GM19455 (cell line): Measurements from ENCODE around the gene SOST.
"Not testable (repeated sequence)": the region's sequence is repeated elsewhere in the genome, so short reads cannot be mapped to it uniquely, and the experiment has no call there.

Experiments used
- ATAC-seq: cut with Tn5 transposase; IDR thresholded peaks from one replicate; pipeline ENCODE4 v1.9.1; 2021; ENCODE audit not compliant: unreplicated experiment

SOST gene

DNA sequence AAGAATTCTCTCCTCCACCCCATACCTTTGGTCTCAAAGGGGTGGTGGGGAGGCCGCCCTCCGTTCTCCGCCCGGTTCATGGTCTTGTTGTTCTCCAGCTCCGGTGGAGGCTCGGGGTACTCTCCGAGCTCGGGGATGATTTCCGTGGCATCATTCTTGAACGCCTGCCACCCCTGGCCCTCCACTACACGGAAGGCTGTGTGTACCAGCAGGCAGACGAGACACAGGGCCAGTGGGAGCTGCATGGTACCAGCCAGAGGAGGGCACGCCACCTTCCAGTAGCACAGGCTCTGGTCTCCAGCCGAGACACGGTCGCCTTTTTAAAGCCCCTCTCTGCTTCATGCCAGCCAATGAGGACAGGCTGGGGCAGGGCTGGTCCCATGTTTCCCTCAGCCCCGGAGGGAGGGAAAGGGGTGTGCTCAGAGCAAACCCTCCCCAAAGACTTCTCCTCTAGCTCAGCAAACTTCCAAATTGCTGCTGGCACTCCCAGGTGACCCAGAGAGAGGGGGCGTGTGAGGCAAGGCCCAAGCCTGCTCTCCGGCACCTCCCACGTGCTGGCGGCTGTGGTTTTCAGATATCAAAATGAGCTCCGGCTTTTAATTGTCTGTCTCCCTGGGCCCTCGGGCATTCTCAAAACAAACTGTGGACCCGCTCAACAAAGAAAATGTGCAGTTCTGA is at the start of gene SOST:
SOST (minus strand) TSS at position 295 of the 678 bp plus-strand sequence; CDS start at position 245, 50 bp downstream.
- ATAC-seq: no peak

DNA sequence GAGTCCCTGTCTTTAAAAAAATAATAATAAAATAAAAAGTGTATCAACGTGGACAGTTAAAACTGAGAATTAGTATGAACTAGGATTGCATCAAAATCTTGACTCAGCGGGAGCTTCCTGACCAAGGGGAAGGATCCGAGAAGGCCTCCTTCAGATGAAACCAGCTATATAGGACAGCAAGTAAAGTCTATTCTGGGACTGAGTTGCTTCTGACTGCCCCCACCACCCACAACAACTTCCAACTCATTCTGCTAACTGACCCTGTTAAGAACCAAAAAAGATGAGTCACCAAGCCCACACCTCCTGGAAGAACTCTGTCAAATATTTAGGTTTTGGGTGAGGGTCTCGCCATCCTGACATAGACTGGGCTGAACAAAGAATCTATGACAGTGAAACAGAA is 49.5 kb upstream of the SOST start:
- no peak for ATAC-seq

DNA sequence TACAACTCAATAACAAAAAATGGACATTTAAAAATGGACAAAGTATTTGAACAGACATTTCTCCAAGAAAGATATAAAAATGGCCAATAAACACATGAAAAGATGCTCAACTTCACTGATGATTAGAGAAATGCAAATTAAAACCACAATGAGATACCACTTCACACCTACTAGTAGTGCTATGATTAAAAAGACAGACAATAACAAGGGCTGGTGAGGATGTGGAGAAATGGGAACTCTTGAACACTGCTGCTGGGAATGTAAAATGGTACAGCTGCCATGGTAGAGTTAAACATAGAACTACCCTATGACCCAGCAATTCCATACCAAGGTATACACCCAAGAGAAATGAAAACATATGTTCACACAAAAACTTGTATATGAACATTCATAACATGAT is 46.5 kb upstream of the SOST start:
- no peak for ATAC-seq

DNA sequence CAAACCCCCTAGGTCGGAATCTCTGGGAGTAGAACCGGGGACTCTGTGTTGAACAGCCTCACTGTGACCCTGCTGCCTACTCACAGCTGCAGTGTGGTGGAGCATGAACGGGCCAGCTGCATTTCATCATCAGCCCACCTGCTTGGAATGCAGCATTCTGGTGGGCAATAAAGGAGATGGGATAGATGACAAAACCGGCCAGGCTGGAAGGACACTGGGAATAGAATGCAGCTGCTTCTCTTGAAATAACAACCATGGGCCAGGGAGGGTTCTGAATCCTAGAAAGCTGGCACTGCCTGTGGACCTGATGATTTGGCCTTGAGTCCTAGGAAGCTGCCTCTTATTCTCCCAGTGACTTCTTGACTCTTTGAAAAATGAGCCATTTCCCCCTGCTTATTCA is 45.2 kb upstream of the SOST start:
- no peak for ATAC-seq

DNA sequence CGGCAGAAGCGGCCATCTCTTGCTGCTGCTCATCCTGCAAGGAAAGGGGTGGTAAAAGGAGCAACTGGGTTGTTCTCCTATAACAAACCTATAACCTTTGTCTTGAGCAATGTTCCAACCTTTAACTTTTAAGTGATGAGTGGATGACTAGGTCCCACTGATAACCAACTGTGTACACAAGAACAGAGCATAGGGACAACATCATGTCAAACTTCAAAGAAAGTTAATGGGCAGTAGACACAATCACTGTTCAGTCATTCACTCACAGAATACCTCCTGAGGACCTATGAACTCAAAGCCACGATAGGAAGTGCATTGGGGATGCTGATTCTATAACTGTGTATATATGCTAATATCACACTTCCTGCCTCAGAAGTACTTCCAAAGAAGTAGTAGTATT is 43.3 kb upstream of the SOST start:
- no peak for ATAC-seq

DNA sequence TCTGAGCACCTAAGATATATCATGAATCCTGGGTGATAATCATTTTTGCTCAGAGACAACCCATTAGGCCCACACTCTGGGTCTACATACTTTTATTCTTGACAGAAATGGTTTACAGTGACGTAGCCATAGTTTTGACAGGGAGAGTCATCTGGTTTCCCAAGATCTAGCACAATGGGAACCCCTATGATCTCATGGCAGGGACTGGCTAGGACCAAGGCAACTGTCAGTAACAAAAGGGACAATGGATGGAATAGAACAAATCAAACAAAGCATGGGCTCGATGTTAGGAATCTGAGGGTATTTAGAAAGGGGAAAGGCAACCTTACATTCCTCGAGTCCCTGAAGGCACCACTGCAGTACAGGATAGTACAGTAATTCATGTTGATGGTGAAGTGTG is 42.1 kb upstream of the SOST start:
- no peak for ATAC-seq

DNA sequence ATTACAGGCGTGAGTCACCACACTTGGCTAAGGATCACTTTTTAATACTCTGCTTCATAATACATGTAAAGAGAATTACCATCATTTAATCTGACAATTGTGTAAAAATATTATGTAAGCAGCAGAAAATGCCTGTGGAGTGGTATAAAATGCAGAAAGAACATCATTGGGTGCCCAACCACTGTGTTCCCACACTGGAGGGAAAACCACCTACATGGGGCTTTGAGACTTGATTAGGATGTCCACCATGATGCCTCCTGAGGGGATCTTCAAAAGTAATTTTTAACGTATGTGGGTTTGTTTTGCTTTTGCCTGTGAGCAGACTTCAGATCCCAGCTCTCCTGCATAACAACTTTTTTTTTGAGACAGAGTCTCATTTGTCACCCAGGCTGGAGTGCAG is 40.5 kb upstream of the SOST start:
- ATAC-seq: no peak

DNA sequence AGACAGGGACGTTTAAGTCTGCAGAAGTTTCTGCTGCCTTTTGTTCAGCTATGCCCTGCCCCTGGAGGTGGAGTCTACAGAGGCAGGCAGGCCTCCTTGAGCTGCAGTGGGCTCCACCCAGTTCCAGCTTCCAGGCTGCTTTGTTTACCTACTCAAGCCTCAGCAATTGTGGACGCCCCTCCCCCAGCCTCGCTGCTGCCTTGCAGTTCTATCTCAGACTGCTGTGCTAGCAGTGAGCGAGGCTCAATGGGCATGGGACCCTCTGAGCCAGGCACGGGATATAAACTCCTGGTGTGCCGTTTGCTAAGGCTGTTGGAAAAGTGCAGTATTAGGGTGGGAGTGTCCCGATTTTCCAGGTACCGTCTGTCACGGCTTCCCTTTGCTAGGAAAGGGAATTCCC is 39.4 kb upstream of the SOST start:
- not testable (repeated sequence) for ATAC-seq

DNA sequence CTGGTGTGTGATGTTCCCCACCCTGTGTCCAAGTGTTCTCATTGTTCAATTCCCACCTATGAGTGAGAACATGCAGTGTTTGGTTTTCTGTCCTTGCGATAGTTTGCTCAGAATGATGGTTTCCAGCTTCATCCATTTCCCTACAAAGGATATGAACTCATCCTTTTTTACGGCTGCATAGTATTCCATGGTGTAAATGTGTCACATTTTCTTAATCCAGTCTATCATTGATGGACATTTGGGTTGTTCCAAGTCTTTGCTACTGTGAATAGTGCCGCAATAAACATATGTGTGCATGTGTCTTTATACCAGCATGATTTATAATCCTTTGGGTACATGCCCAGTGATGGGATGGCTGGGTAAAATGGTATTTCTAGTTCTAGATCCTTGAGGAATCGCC is 34.1 kb upstream of the SOST start:
- ATAC-seq: not testable (repeated sequence)

DNA sequence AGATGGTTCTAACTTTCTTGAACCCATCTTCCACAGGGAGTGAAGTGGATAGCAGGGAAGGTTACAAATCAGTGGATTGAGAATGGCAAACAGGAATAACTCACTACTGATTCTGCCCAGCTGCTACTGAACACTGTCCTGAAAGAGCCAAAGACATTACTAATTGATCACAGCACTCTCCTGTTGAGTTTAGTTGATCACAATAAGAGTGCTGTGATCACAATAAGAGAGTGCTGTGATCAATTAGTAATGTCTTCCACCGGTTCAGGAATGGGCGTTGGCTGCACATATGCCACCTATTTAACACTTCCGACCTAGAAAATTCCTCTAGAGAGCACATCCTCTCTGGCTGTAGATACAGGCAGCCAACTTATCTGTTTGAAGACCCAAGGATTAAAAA is 33.0 kb upstream of the SOST start:
- no peak for ATAC-seq

DNA sequence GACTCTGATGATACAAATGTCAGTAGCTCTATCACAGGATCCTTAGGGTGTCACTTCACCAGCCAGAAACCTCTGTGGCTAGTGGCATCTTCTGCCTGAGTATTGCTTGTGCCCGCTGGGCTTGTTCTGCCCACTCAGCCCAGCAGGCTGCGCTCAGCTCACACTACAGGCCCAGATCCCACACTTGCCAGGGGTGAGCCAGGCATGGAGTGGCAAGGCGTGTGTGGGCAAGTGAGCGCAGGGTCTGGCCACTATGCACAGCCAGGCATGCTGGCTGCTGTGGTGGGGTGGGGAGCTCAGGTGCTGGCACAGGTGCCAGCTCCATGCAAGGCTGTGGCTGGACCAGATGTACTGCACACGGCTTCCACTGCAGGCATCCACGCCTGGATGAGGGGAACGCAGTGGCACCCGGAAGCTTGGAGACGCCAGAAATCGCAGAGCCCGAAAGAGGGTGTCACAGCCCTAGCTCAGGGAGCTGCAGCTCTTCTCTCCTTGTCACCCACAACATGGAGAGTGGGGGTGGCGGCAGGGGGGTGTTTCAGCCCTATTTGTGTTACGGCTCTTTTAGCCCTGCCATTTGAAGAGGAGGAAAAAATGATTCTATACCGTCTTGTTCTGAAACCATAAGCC is 31.8 kb upstream of the SOST start:
- no peak for ATAC-seq

DNA sequence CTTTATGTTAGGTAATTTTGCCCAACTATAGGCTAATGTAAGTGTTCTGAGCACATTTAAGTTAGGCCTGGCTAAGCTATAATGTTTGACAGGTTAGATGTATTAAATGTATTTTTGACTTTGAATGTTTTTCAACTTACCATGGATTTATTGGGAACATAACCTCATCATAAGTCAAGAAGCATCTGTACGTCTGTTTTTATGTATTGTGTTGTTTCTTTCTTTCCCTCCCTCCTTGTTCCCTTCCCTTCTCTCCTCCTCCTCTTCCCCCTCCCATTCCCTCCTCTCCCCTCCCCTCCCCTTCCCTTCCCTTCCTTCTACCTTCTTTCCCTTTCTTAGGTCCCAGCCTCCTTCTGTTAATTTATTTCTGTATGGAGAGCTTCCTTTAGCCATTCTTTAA is 30.9 kb upstream of the SOST start:
- ATAC-seq: no peak

DNA sequence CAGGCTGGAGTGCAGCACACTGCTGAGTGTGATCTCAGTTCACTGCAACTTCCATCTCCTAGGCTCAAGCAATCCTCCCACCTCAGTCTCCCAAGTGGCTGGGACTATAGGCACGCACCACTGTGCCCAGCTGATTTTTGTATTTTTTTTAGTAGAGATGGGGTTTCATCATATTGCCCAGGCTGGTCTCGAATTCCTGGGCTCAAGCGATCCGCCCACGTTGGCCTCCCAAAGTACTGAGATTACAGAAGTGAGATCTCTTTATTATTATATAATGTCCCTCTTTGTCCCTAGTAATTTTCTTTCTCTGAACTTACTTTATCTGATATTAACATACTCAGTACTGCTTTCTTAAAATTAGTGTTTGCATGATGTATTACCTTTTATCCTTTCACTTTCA is 29.9 kb upstream of the SOST start:
- ATAC-seq: no peak

DNA sequence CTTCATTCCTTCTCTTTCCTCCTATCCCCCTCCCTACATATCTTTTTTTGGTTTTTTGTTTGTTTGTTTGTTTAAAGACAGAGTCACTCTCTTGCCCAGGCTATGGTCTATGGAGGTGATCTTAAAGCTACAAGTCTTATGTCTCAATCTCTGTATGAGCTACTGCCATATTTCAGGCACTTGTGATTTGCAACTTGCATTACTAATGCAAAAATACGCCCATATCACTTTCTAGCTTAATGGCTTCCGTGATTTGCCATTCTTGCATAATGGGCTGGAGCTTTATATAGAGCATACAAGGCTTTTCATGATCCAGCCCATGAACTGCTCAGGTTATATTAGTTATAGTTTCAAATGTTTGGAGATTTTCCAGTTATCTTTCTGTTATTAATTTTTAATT is 29.1 kb upstream of the SOST start:
- ATAC-seq: no peak

DNA sequence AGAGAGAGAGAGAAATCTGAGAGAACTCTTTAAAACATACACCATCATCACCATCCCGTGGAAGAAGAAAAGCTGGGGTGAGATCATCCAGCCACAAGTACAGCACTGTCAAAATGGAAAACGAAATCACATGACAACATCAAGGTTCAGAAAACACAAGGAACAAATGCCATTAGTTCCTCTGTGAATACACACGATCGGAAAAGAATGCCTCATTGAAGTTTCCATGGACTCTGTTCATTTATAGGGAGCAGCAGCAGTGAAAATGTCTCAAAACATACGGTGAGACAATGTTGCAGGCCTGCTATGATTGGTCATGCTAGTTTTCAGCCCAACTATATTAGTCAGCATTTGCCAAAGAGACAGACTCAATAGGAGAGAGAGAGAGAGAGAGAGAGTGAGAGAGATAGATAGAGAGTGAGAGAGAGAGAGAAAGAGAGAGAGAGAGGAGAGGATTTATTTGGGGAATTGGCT is 26.1 kb upstream of the SOST start:
- no peak for ATAC-seq

DNA sequence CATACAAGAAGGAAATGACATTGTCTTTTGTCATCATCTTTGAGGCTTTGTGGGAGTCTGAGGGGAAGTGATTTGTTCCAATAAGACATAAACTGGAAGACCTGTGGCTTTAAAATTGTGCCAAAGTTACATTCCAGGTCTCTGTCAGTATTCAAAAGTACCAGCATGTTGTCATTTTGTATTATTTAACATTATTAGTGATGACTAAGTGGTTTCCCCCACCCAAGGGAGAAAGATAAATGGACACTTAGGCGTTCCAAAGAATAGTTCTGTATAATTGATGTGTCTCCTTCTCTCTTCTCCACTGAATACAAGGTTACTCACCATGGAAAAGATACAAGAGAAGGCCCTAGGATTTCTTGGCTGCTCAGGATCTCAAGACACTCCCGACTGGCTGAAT is 25.5 kb upstream of the SOST start:
- ATAC-seq: no peak

DNA sequence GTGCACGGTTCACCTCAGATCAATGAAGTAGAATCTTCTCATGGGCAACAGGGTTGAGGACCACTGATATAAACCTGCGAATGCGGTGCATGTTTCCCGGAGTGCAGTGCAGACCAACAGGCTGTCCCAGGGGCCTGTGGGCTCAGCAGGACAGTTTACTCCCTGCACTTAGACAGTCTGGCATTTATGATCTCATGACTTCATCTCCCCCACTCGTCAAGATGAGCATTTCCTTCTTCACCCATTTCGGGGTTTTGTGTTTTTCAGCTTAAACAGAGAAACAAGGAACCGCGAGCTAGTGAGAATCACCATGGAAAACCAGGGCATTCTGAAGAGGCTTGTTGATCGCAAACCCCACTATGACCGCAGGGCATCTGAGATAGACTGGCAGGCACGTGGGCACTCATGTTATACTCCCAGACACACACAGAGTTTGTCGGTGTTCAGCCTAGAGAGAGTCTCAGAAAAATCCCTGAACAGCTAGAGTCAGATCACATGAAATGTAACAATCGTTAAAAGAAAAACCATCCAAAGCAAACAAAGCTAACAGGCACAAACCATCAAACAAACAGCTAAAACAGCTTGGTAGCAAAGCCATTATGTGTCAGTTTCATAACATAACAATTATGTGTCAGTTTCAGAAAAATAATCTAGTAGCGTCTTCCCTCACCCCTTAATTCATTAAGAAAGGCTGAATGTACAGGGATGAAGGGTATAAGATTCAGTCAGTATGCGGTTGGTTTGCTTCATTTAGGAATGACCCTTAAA is 24.5 kb upstream of the SOST start:
- ATAC-seq: no peak

DNA sequence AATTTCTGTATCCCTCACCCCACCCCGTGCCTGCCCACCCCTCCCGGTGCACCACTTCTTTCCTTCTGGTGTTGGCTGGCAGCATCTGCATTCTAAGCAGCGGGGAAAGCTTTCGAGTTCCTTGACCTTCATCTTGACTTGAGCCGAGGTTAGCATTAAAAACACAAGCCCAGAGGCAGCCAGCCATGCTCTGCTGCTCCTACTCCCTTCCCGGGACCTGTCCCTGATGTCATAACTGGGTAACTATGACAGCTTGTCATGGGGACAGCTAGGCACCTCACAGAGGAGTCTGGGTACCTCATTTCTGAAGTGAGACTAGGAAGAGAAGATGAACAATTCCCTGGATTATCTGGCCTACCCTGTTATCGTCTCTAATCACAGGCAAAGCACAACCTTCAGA is 21.5 kb upstream of the SOST start, which contains the start of gene CFAP97D1:
CFAP97D1 (plus strand) TSS at position 301 of the 400 bp plus-strand sequence; CDS start at position 329, 28 bp downstream.
- no peak for ATAC-seq

DNA sequence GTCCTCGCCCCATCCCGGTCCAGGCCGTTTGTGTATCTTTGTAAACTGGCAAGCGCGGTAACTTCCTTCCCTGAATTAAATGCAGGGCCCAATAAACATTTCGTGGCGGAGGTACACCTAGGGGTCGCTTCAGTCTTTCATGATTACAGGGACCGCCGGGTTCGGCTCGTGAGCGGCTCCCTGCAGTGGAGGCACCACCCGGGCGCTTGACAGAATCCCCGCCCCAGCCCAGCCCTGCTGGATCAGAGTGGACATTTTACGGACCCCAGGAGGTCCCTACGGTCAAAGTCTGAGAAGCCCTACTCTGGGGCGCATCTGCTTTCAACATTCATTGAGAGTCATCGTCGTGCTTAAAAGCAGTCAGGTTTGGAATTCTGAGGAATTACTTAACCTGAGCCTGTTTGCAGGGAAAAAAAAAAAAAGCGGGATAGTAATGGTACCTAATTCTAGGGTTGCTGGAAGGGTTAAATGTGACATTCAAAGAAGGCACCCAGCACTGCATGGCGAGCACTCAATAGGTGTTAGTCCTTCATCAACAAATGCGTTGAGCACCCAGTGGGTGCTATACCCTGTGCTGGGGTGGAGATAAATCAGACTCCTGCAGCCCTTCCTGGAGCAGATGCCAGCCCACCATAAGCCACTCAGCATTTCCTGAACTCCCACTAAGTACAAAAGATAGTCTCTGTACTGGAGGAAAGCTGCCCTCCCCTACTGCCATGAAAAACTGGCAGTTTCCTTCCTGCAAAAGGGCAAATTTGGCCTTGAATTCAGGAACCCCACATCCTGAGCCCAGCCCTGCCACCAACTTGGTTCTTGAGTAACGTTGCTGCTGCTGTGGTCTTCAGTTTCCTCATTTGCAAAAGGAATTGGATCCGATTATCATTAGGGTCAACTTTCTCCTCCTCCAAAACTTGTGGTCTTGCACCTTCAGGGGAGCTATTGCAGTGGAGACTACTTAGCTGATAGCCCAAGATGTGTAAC is 20.8 kb upstream of the SOST start:
- no peak for ATAC-seq

DNA sequence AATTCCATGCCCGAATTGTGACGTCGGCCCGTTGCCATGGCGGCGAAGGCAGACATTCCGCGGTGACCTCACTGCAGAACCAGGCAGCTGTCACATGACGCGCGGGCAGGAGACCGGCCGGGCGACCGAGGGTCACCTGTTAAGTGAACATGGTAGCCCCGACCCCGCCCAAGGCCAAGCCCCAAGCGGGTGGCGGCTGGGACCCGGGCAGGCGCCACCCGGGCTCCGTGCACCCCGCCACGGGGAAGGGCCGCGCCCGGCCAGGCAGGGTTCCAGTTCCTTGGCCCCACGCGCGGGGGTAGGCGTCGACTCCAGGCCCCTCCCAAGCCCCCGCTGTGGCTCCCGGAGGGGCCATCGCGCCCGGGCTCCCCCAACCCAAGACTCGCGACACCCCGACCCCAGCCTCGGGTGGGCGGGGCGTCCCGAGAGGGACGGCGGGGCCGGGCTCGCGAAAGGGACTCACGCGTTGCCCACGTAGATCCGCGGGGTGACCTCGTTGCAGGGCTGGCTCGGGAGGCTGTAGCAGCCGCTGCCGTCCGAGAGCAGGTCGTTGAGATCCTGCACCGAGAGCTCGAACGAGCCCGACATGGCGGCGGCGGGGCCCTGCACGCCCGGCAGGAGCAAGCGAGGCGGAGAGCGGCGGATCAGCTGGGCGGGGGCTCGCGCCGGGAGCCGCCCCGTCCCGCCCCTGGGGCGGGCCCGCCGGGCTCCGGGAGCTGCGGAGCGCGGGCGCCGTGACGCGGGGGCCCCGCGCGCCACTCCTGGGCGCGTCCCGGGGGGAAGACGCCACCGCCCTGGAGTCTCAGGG is 19.9 kb upstream of the SOST start, which contains the start of gene DUSP3:
DUSP3 (minus strand) TSS at position 641 of the 808 bp plus-strand sequence; CDS start at position 588, 53 bp downstream.
- ATAC-seq: peak; percentile 65
